MM.1S (cell line): ENCODE results near the gene PRPF19.

Experiments used
- DNase-seq: peaks from one replicate; pipeline ENCODE4 v3.0.0-alpha.2; 2015
- H2AFZ ChIP-seq: fragments of 300-600 bp; sonication (generic); 2 replicates; pipeline ENCODE4 v1.6.0; 2016; ENCODE audit warnings: antibody characterized with exemption, low read length
- H3F3A ChIP-seq: fragments of 300-600 bp; sonication (generic); 2 replicates; pipeline ENCODE4 v1.6.1; 2016; ENCODE audit warnings: mild to moderate bottlenecking, antibody characterized with exemption, low read length, moderate library complexity, mixed read lengths; ENCODE audit not compliant: insufficient read depth
- H3K27ac ChIP-seq: fragments of 300-600 bp; sonication (generic); 2 replicates; pipeline ENCODE4 v1.5.1; 2016; ENCODE audit warnings: mild to moderate bottlenecking, low read length
- H3K27me3 ChIP-seq: fragments of 300-600 bp; sonication (generic); replicated peaks from 2 replicates; pipeline ENCODE4 v1.6.0; 2016; ENCODE audit warnings: low read length; ENCODE audit not compliant: insufficient read depth
- H3K36me3 ChIP-seq: fragments of 300-600 bp; sonication (generic); replicated peaks from 2 replicates; pipeline ENCODE4 v1.6.1; 2016; ENCODE audit warnings: mild to moderate bottlenecking, low read length, mixed read lengths; ENCODE audit not compliant: insufficient read depth
- H3K4me1 ChIP-seq: fragments of 300-600 bp; sonication (generic); 2 replicates; pipeline ENCODE4 v1.6.1; 2016; ENCODE audit warnings: low read length, mixed read lengths
- H3K4me2 ChIP-seq: fragments of 300-600 bp; sonication (generic); 2 replicates; pipeline ENCODE4 v1.6.0; 2016; ENCODE audit warnings: low read depth, low read length
- H3K4me3 ChIP-seq: fragments of 300-600 bp; sonication (generic); 2 replicates; pipeline ENCODE4 v1.5.1; 2016; ENCODE audit warnings: low read length, mixed read lengths
- H3K79me2 ChIP-seq: fragments of 300-600 bp; sonication (generic); 2 replicates; pipeline ENCODE4 v1.6.1; 2016; ENCODE audit warnings: mixed run types, low read length, mixed read lengths
- H3K9ac ChIP-seq: fragments of 300-600 bp; sonication (generic); 2 replicates; pipeline ENCODE4 v1.6.1; 2016; ENCODE audit warnings: low read length, mixed read lengths
- H3K9me2 ChIP-seq: fragments of 300-600 bp; sonication (generic); replicated peaks from 2 replicates; pipeline ENCODE4 v1.6.1; 2016; ENCODE audit warnings: mild to moderate bottlenecking, low read length, mixed read lengths; ENCODE audit not compliant: insufficient read depth
- H3K9me3 ChIP-seq: fragments of 300-600 bp; sonication (generic); replicated peaks from 2 replicates; pipeline ENCODE4 v1.6.1; 2016; ENCODE audit warnings: mild to moderate bottlenecking, low read length, mixed read lengths; ENCODE audit not compliant: insufficient read depth
- H4K20me1 ChIP-seq: fragments of 300-600 bp; sonication (generic); 2 replicates; pipeline ENCODE4 v1.6.1; 2016; ENCODE audit warnings: mild to moderate bottlenecking, low read length, moderate library complexity, mixed read lengths; ENCODE audit not compliant: insufficient read depth
- CTCF ChIP-seq: fragments of 300-600 bp; sonication (generic); IDR thresholded peaks from 2 replicates; pipeline ENCODE4 v1.5.1; 2016; ENCODE audit warnings: antibody characterized with exemption, low read length, mixed read lengths
- EZH2 ChIP-seq: fragments of 300-600 bp; sonication (generic); optimal IDR thresholded peaks from 2 replicates; pipeline ENCODE3; 2017; ENCODE audit warnings: low read depth, mild to moderate bottlenecking, antibody characterized with exemption, low read length, mixed read lengths
- EZH2phosphoT487 ChIP-seq: fragments of 300-600 bp; sonication (generic); IDR thresholded peaks from 2 replicates; pipeline ENCODE4 v1.6.1; 2018; ENCODE audit warnings: antibody characterized with exemption, low read length

PRPF19 gene

DNA sequence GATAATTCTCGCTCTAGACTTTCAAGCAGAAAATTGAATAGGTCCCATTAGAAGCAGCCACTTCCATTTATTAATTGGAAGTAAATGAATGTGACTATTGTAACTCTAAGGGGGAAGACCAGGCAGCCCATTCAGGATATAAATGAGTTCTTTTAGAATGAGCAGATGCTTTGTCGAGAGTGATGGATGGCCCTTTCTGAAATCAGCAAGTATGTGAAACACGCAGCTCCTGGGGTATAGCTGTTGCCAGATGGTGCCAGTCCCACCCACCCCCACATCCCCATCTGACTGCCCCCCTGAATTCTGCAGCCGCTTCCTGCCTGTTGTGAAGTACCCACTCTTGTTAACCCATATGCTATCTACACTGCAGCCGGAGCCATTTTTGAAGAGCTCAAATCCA lies 41.9 kb upstream of the PRPF19 start:
- Histone ChIP-seq H3K27ac (no peak overlapping the region), H4K20me1 (no peaks in the 10 kb centered on the region), H3K36me3 (no peaks in the 10 kb centered on the region), H3K9me3 (no peaks in the 10 kb centered on the region), H3K27me3 (0 out of 2 replicates have a peak, but pooled peaks cover 6% of the 10 kb centered on the region), H3K79me2 (no peaks in the 10 kb centered on the region), H3K4me1 (peaks cover 8% of the 10 kb centered on the region; the same call in 1 of the 2 replicates), H3K9me2 (no peaks in the 10 kb centered on the region), H3F3A (no peaks in the 10 kb centered on the region), H3K4me3 (no peak overlapping the region), H3K4me2 (no peak overlapping the region), H3K9ac (no peak overlapping the region), H2AFZ (no peak overlapping the region)
- no peak for TF ChIP-seq CTCF
- TF ChIP-seq EZH2: no peak
- no peak for TF ChIP-seq EZH2phosphoT487
- DNase-seq: no peak

DNA sequence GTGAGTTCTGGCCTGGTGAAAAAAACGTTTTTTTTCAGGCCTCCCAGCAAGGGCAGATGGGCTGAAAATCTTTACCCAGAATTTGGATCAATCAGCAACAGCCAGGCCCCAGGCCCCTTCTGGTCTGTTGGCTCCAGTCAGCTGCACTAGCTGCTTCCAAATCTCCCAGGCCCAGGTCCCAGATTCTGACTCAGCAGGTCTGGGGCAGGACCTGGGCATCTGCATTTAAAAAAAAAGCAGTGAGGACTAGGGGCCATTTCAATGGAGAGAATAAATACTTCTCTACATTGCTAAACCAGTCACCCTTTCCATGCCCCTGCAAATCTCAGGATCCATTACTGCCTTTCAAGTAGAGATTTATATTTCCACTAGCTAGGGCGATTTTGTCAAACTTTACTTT lies 41.3 kb upstream of the PRPF19 start:
- Histone ChIP-seq H3K4me2 (no peak overlapping the region), H3K4me1 (peaks cover 5% of the 10 kb centered on the region; the same call in 1 of the 2 replicates), H4K20me1 (no peaks in the 10 kb centered on the region), H3K9me3 (no peaks in the 10 kb centered on the region), H3K27me3 (0 out of 2 replicates have a peak, but pooled peaks cover 6% of the 10 kb centered on the region), H2AFZ (no peak overlapping the region), H3F3A (no peaks in the 10 kb centered on the region), H3K9me2 (no peaks in the 10 kb centered on the region), H3K9ac (no peak overlapping the region), H3K27ac (no peak overlapping the region), H3K79me2 (no peaks in the 10 kb centered on the region), H3K4me3 (no peak overlapping the region), H3K36me3 (no peaks in the 10 kb centered on the region)
- TF ChIP-seq EZH2 (no peak), EZH2phosphoT487 (no peak), CTCF (no peak)
- DNase-seq: no peak

DNA sequence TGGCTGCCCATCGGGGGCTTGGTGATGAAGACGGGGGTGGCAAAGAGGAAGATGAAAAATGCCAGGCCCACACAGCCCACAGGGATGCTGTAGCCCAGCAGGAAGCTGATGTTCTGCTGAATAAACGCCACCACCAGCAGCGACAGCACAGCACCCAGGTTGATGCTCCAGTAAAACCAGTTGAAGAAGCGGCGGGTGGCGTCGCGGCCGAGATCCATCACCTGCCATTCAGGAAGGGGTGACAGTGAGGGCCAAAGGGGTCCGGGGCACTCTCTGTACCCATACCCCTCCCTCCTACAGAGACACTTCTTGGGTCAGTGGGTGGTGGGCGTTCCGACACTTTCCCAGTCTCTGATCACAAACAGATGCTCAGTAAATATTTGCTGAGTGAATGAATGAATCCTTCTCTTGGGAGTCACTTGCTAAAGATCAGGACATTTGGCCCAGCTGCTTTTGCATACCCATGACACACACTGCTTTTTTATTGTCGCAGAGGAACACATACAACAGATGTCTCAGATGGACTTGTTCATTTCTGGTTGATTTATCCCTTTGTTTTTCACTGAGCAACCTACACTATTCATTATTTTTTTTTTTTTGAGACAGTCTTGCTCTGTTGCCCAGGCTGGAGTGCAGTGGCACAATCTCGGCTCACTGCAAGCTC lies 40.3 kb upstream of the PRPF19 start:
- no peak for DNase-seq
- Histone ChIP-seq H3K4me2 (no peak overlapping the region), H4K20me1 (no peaks in the 10 kb centered on the region), H3F3A (no peaks in the 10 kb centered on the region), H2AFZ (no peak overlapping the region), H3K9ac (no peak overlapping the region), H3K9me3 (no peaks in the 10 kb centered on the region), H3K4me1 (no peaks in the 10 kb centered on the region; the same call in 1 of the 2 replicates), H3K9me2 (no peaks in the 10 kb centered on the region), H3K27ac (no peak overlapping the region), H3K4me3 (no peak overlapping the region), H3K79me2 (no peaks in the 10 kb centered on the region), H3K27me3 (0 out of 2 replicates have a peak, but pooled peaks cover 6% of the 10 kb centered on the region), H3K36me3 (no peaks in the 10 kb centered on the region)
- TF ChIP-seq EZH2: no peak

- no peak overlapping the region for H3K9ac ChIP-seq
- no peak for DNase-seq
- H3K9me2 ChIP-seq: no peaks in the 10 kb centered on the region
- no peaks in the 10 kb centered on the region for H3K9me3 ChIP-seq
- H3K4me2 ChIP-seq: no peak overlapping the region
- H3K4me3 ChIP-seq: no peak overlapping the region
- H3K4me1 ChIP-seq: no peaks in the 10 kb centered on the region
- TF ChIP-seq EZH2 (no peak), EZH2phosphoT487 (no peak), CTCF (no peak)
- H3F3A ChIP-seq: no peaks in the 10 kb centered on the region
- no peaks in the 10 kb centered on the region for H3K79me2 ChIP-seq
- H4K20me1 ChIP-seq: no peaks in the 10 kb centered on the region
- no peak overlapping the region for H3K27ac ChIP-seq
- H3K27me3 ChIP-seq: 0 out of 2 replicates have a peak, but pooled peaks cover 6% of the 10 kb centered on the region
- no peak overlapping the region for H2AFZ ChIP-seq
- no peaks in the 10 kb centered on the region for H3K36me3 ChIP-seq
These were observed 38.9 kb upstream of the PRPF19 start for GRCh38 chr11:60945295-60945667.
